ENCODE results near the gene SPG11. TPM values are rescaled to one million over a fixed set of nuclear protein-coding genes. Genes with fewer than 3 reads are reported as not detected.

SPG11 gene
- total RNA-seq, 1 donor from 2014 or later: 63.3 TPM

DNA sequence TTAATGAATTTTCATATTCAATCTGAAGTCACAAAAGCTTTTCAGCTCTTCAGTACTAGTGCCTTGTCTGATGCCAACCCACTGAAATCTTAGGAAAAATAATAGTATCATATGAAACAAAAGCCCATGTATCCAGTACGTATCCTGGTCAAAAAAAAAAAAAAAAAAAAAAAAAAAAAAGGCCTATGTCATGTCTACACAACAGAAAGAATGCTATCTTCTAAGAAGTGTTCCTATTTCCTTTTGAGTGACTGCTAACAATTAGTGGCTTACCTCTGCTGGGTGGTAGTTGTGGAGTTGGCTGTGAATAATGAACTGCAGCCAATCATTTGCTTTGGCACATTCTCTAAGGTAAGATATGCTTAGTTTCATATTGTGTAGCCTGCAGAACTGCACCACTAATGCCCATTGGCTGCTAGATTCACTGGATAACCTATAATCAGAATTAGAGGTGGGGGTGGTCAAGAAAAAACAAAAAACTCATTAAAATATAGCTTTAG lies 66.9 kb downstream of the SPG11 start:
- TF ChIP-seq, protein P1, sequence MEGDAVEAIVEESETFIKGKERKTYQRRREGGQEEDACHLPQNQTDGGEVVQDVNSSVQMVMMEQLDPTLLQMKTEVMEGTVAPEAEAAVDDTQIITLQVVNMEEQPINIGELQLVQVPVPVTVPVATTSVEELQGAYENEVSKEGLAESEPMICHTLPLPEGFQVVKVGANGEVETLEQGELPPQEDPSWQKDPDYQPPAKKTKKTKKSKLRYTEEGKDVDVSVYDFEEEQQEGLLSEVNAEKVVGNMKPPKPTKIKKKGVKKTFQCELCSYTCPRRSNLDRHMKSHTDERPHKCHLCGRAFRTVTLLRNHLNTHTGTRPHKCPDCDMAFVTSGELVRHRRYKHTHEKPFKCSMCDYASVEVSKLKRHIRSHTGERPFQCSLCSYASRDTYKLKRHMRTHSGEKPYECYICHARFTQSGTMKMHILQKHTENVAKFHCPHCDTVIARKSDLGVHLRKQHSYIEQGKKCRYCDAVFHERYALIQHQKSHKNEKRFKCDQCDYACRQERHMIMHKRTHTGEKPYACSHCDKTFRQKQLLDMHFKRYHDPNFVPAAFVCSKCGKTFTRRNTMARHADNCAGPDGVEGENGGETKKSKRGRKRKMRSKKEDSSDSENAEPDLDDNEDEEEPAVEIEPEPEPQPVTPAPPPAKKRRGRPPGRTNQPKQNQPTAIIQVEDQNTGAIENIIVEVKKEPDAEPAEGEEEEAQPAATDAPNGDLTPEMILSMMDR (IDR thresholded peaks at IDR 0.05; ENCODE audit: insufficient read depth, low read length, poor library complexity, severe bottlenecking): no peak
- H3K4me3 ChIP-seq (ENCODE audit: low read depth, low read length): no peak overlapping the region
- DNase-seq (ENCODE audit: low read depth): no peak
- no peaks in the 10 kb centered on the region for H3K36me3 ChIP-seq (ENCODE audit: control insufficient read depth, insufficient read depth, low read length)
- no peaks in the 10 kb centered on the region for H3K27me3 ChIP-seq (ENCODE audit: control insufficient read depth, insufficient read depth, low read length)

DNA sequence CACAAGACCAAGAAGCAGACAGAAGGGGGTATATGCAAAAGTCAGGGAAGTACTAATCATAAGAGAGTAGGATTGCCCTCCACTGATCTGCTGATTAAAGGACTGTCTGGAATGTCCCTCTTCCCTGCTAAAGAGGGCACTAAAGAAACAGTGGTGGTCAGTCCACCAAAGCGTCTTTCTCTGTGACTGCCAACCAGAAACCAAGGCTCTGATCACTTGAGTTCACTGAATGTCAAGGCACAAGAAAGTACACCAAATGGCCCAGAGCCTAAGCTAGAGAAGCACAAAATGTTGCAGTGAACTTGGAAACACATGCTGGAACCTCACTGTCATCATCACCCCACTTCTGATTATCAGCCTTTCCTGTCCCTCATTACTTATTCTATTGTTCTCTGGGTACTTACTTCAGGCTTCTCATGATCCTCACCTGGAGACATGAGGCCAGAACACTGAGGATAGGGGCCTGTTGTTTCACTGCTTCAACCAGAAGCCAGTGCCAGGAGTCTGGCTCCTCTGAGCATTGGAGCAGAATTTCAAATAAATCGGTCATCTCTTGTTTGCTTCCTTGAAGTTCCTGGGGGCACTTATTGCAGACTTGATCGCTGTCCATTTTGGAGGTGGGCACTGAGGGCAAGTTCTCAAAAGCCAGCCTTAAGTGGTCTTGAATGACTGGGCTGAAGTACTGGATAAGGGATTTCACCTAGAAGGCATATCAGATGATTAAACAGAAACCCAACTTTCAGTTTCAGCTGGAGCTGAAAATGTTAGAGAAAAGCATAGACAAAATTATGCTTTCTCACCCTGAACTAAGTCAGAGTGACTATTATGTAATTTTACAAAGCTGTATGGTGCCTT lies 67.6 kb downstream of the SPG11 start:
- Histone ChIP-seq H3K36me3 (ENCODE audit: control insufficient read depth, insufficient read depth, low read length) (no peaks in the 10 kb centered on the region), H3K27me3 (ENCODE audit: control insufficient read depth, insufficient read depth, low read length) (no peaks in the 10 kb centered on the region), H3K4me3 (ENCODE audit: low read depth, low read length) (no peak overlapping the region)
- TF ChIP-seq, protein P1 (IDR thresholded peaks at IDR 0.05; ENCODE audit: insufficient read depth, low read length, poor library complexity, severe bottlenecking): no peak
- DNase-seq (ENCODE audit: low read depth): no peak

DNA sequence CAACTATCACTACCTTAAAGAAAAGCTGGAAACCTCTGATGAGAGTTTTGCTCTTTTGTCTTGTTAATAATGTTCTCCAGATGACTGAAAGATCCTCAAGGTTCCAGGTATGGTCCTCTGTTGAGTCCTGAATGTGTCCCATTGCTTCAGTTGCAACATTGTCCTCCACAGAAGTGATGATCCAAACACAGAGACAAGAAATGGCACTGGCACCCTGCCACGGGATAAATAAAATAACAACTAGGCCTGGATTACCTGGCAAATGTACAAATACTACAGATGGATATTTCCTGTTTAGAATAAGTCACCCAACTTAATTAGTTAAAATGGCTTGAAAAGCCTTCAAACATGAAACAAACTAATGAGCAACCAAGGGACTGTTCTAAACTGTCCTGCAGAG lies 68.2 kb downstream of the SPG11 start:
- Histone ChIP-seq H3K4me3 (ENCODE audit: low read depth, low read length) (no peak overlapping the region), H3K27me3 (ENCODE audit: control insufficient read depth, insufficient read depth, low read length) (no peaks in the 10 kb centered on the region), H3K36me3 (ENCODE audit: control insufficient read depth, insufficient read depth, low read length) (no peaks in the 10 kb centered on the region)
- DNase-seq (ENCODE audit: low read depth): no peak
- TF ChIP-seq, protein P1 (IDR thresholded peaks at IDR 0.05; ENCODE audit: insufficient read depth, low read length, poor library complexity, severe bottlenecking): no peak

DNA sequence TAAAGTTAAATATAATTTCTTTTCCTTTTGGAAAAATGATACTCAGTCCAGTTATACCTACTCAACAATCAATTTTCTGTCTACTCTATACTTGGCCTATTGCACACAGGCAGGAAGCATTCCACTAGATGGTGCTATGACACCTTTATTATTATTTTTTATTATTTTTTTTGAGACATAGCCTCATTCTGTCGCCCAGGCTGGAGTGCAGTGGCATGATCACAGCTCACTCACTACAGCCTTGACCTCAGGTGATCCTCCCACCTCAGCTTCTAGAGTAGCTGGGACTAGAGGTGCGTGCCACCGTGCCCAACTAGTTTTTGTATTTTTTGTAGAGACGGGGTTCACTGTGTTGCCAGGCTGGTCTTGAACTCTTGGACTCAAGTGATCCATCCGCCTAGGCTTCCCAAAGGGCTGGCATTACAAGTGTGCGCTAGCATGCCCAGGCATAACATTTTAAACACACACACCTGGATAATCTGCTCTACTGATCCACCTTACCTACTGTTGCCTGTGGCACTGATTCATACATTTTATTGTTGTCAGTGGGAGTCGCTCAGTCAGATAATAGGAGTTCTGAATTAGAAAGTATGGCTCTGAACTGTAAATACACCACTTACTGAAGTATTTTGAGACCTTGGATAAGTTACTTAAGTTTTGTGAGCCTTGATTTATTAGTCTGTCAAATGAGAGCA lies 70.3 kb downstream of the SPG11 start:
- DNase-seq (ENCODE audit: low read depth): no peak
- Histone ChIP-seq H3K36me3 (ENCODE audit: control insufficient read depth, insufficient read depth, low read length) (no peaks in the 10 kb centered on the region), H3K4me3 (ENCODE audit: low read depth, low read length) (no peak overlapping the region), H3K27me3 (ENCODE audit: control insufficient read depth, insufficient read depth, low read length) (no peaks in the 10 kb centered on the region)
- TF ChIP-seq, protein P1 (IDR thresholded peaks at IDR 0.05; ENCODE audit: insufficient read depth, low read length, poor library complexity, severe bottlenecking): peak; percentile 25

DNA sequence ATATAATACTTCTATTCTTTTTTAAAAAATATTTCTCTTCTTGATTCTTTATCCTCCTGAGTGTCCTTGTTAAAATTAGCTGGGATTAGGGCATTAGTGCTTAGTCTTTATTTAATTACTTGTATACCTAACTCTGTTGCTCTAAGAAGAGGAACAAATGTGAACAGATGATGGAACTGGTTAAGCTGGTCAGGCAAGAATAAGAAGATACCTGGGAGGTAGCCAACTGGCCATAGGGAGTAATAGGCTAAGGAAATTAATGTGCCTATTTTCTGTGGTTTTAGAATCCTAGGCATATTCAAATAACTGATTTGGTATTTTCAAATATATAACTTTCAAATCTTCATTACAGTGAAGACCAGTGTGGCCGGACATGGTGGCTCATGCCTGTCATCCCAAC lies 72.1 kb downstream of the SPG11 start:
- Histone ChIP-seq H3K36me3 (ENCODE audit: control insufficient read depth, insufficient read depth, low read length) (peaks cover 1% of the 10 kb centered on the region), H3K4me3 (ENCODE audit: low read depth, low read length) (no peak overlapping the region), H3K27me3 (ENCODE audit: control insufficient read depth, insufficient read depth, low read length) (no peaks in the 10 kb centered on the region)
- no peak for DNase-seq (ENCODE audit: low read depth)
- TF ChIP-seq, protein P1 (IDR thresholded peaks at IDR 0.05; ENCODE audit: insufficient read depth, low read length, poor library complexity, severe bottlenecking): no peak

All from kidney epithelial cell (primary cell).